Suprapubic skin (tissue), 4 donors: ENCODE results near the gene NACA2. TPM values are rescaled to one million over a fixed set of nuclear protein-coding genes. Genes with fewer than 3 reads are reported as not detected.

Experiments
- DNase-seq, 2 donors: peaks; one replicate each; pipeline ENCODE4 v3.0.0-alpha.2; 2019; ENCODE audit warnings: low spot score in 2 of 2
- H3K27ac ChIP-seq: fragments of 200-600 bp; sonication (generic); one replicate; pipeline ENCODE4 v1.5.1; 2019
- H3K27me3 ChIP-seq: fragments of 200-600 bp; sonication (generic); one replicate; pipeline ENCODE4 v1.5.1; 2019
- H3K36me3 ChIP-seq: fragments of 200-600 bp; sonication (generic); one replicate; pipeline ENCODE4 v1.5.1; 2019
- H3K4me1 ChIP-seq: fragments of 200-600 bp; sonication (generic); one replicate; pipeline ENCODE4 v1.5.1; 2019
- H3K4me3 ChIP-seq: fragments of 200-600 bp; sonication (generic); one replicate; pipeline ENCODE4 v1.5.1; 2019; ENCODE audit warnings: mild to moderate bottlenecking
- H3K9me3 ChIP-seq: fragments of 200-600 bp; sonication (generic); one replicate; pipeline ENCODE4 v1.5.1; 2019
- CTCF ChIP-seq, 2 donors: fragments of 200-600 bp in 1 of 2; fragments of 450-650 bp in 1 of 2; sonication (generic) in 1 of 2; IDR thresholded peaks; one replicate each; pipeline ENCODE4 v1.5.1; 2016 to 2019; ENCODE audit warnings: antibody characterized with exemption in 2 of 2, mild to moderate bottlenecking in 1 of 2, moderate library complexity in 1 of 2
- EP300 ChIP-seq: sonication (generic); formaldehyde crosslinking; IDR thresholded peaks from one replicate; pipeline ENCODE4 v1.6.1; 2017; ENCODE audit warnings: antibody characterized with exemption
- POLR2A ChIP-seq, 2 donors: fragments of 450-650 bp; IDR thresholded peaks; one replicate each; pipeline ENCODE4 v1.6.1; 2017; ENCODE audit warnings: antibody characterized with exemption in 2 of 2, mild to moderate bottlenecking in 2 of 2, moderate library complexity in 2 of 2
- POLR2AphosphoS5 ChIP-seq, 3 donors: sonication (generic); formaldehyde crosslinking; IDR thresholded peaks; one replicate each; pipeline ENCODE4 v1.6.1; 2017; ENCODE audit warnings: antibody characterized with exemption in 3 of 3
- WGBS: methylation state at CpG from one replicate; pipeline ENCODE4 v1.1.5; 2018; 5-methylcytosine and 5-hydroxymethylcytosine counted together
- total RNA-seq, 4 donors: library from RNA; depleted of rRNA; stranded (reverse); fragments of >200 nt; gene quantifications; one replicate each; pipeline ENCODE4 v1.1.0, GENCODE V29; 2016

NACA2 gene
- total RNA-seq, 4 donors from 2014 or later = not detected

- Histone ChIP-seq H3K4me1 (no peaks in the 10 kb centered on the region), H3K4me3 (no peak overlapping the region), H3K27me3 (no peaks in the 10 kb centered on the region), H3K36me3 (no peaks in the 10 kb centered on the region), H3K27ac (no peak overlapping the region), H3K9me3 (no peaks in the 10 kb centered on the region)
- DNase-seq = no peak
- TF ChIP-seq CTCF (IDR thresholded peaks at IDR 0.05) (no peak), POLR2A (IDR thresholded peaks at IDR 0.05) (no peak), POLR2AphosphoS5 (IDR thresholded peaks at IDR 0.05) (no peak), EP300 (no peak)
- WGBS = 84% methylated on average over 1 of the region's 1 CpG
These were observed 50.1 kb downstream of the NACA2 start for GRCh38 chr17:61540874-61541273.

Other genes with a start within 250 kb of the NACA2 start
- gene TBX2, start 191.4 kb downstream of the NACA2 start, total RNA-seq = 1 to 10 TPM; 2.2 to 3.1 (median 2.8) TPM
- under 1 TPM in 2 of 4 donors, not detected in 2; 0.30 to 0.56 TPM for gene TBX4, start 138.8 kb downstream of the NACA2 start, total RNA-seq